ENCODE data around the gene RNU6-9. TPM values are rescaled to one million over a fixed set of nuclear protein-coding genes. Genes with fewer than 3 reads are reported as not detected.

Gene RNU6-9
- total RNA-seq, 1 donor from 2014 or later: not detected

GRCh38 chr19:939922-940321, 46.6 kb downstream of the RNU6-9 start:
- Mint-ChIP-seq H3K4me3 (ENCODE audit: unreplicated experiment) (peak overlapping the region; percentile 64), H3K9me3 (ENCODE audit: unreplicated experiment) (peaks cover 9% of the 10 kb centered on the region), H3K4me1 (ENCODE audit: low read depth, unreplicated experiment) (peaks cover 16% of the 10 kb centered on the region), H3K27me3 (ENCODE audit: unreplicated experiment) (peaks cover 14% of the 10 kb centered on the region), H3K27ac (ENCODE audit: unreplicated experiment) (peak overlapping the region; percentile 94), H3K36me3 (ENCODE audit: unreplicated experiment) (peaks cover 10% of the 10 kb centered on the region)
- no peak for DNase-seq
- TF ChIP-seq CTCF (IDR thresholded peaks at IDR 0.05; ENCODE audit: partially characterized antibody, unreplicated experiment): no peak

DNA sequence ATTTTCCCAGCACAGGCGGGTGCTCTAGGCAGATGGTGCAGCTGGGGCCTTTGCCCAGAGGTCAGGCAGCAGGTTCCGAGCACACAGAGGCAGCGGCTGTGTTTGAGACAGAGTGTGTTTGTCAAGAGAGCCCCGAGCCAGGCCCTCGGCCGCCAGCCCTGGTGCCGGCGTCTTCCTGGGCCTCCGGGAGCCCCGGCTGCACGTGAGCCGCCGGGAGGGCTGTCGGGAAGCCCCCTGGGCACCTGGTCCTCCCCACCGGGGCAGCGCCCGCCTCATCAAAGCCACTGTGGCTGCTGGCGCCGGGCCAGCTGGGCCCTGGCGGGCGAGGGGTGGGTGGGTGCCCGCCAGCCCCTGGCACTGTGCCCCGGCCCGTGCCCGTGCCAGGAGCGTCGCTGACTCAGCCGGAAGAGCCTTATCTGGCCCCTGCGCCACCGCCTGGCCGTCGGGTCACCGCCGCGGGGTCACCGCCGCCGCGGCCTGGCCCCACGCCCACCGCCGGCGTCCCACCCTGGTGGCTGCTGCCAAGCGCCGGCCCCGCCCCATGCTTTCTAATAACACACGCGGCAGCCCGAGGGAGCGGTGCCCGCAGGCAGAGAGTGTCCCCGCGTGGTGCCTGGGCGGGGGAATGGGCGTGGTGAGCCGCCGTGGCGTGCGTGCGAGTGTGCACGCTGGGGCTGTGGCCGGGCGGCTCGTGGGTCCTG, 47.5 kb downstream of the RNU6-9 start:
- peaks cover 10% of the 10 kb centered on the region for H3K36me3 Mint-ChIP-seq (ENCODE audit: unreplicated experiment)
- TF ChIP-seq CTCF (IDR thresholded peaks at IDR 0.05; ENCODE audit: partially characterized antibody, unreplicated experiment): no peak
- no peak overlapping the region for H3K4me3 Mint-ChIP-seq (ENCODE audit: unreplicated experiment)
- peaks cover 14% of the 10 kb centered on the region for H3K4me1 Mint-ChIP-seq (ENCODE audit: low read depth, unreplicated experiment)
- peak overlapping the region; percentile 94 for H3K27ac Mint-ChIP-seq (ENCODE audit: unreplicated experiment)
- peaks cover 9% of the 10 kb centered on the region for H3K9me3 Mint-ChIP-seq (ENCODE audit: unreplicated experiment)
- peaks cover 10% of the 10 kb centered on the region for H3K27me3 Mint-ChIP-seq (ENCODE audit: unreplicated experiment)
- no peak for DNase-seq

- Mint-ChIP-seq H3K4me3 (ENCODE audit: unreplicated experiment) (peak overlapping the region; percentile 55), H3K27ac (ENCODE audit: unreplicated experiment) (peak overlapping the region; percentile 76)
Measured at GRCh38 chr19:941292-942132, 48.2 kb downstream of the RNU6-9 start.

DNA sequence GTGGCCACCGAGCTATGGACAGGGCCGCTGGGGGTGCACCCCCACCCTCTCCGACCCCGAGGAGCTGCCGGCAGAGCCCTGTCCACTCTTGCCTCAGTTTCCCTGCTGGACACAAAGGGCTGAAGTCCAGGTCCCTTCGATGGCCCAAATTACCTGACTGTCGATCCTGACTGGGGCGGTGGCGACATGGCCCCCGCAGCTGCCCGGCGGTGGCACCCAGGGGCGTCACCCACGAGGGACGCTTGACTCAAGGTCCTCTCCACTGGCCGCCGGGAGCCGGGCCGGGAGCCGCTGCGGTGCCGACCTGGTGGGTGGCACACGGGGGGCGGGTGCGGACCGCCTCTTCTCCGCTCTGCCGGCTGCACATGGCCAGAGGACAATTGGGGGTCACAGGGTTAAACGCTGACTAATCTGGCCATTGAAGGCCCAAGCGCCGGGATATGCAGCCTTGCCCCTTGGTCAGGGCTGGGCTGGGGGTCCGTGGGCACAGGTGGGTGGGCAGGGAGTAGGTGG, 48.9 kb downstream of the RNU6-9 start:
- Mint-ChIP-seq H3K36me3 (ENCODE audit: unreplicated experiment) (peaks cover 9% of the 10 kb centered on the region), H3K9me3 (ENCODE audit: unreplicated experiment) (peaks cover 9% of the 10 kb centered on the region), H3K27me3 (ENCODE audit: unreplicated experiment) (peaks cover 11% of the 10 kb centered on the region), H3K27ac (ENCODE audit: unreplicated experiment) (no peak overlapping the region), H3K4me3 (ENCODE audit: unreplicated experiment) (no peak overlapping the region), H3K4me1 (ENCODE audit: low read depth, unreplicated experiment) (peaks cover 13% of the 10 kb centered on the region)
- no peak for DNase-seq
- no peak for TF ChIP-seq CTCF (IDR thresholded peaks at IDR 0.05; ENCODE audit: partially characterized antibody, unreplicated experiment)

More at GRCh38 chr19:941292-942132, 48.2 kb downstream of the RNU6-9 start:
- TF ChIP-seq CTCF (IDR thresholded peaks at IDR 0.05; ENCODE audit: partially characterized antibody, unreplicated experiment): no peak
- Mint-ChIP-seq H3K4me1 (ENCODE audit: low read depth, unreplicated experiment) (peaks cover 14% of the 10 kb centered on the region), H3K36me3 (ENCODE audit: unreplicated experiment) (peaks cover 10% of the 10 kb centered on the region), H3K27me3 (ENCODE audit: unreplicated experiment) (peaks cover 10% of the 10 kb centered on the region), H3K9me3 (ENCODE audit: unreplicated experiment) (peaks cover 9% of the 10 kb centered on the region)
- DNase-seq: no peak

Other genes with a start within 250 kb of the RNU6-9 start
- 51.7 TPM for gene RNF126, start 230.3 kb upstream of the RNU6-9 start, total RNA-seq (ENCODE audit: unreplicated experiment)
- 10.7 TPM for gene FSTL3, start 217.1 kb upstream of the RNU6-9 start, total RNA-seq (ENCODE audit: unreplicated experiment)
- gene PRSS57, start 198.0 kb upstream of the RNU6-9 start, total RNA-seq (ENCODE audit: unreplicated experiment): 0.78 TPM
- gene PALM, start 184.5 kb upstream of the RNU6-9 start, total RNA-seq (ENCODE audit: unreplicated experiment): 349 TPM
- gene MISP, start 142.4 kb upstream of the RNU6-9 start, total RNA-seq (ENCODE audit: unreplicated experiment): 1.1 TPM
- gene PTBP1, start 96.0 kb upstream of the RNU6-9 start, total RNA-seq (ENCODE audit: unreplicated experiment): 244 TPM
- 392 TPM for gene PLPPR3, start 71.5 kb upstream of the RNU6-9 start, total RNA-seq (ENCODE audit: unreplicated experiment)
- gene AZU1, start 65.6 kb upstream of the RNU6-9 start, total RNA-seq (ENCODE audit: unreplicated experiment): 2.2 TPM
- not detected for gene PRTN3, start 52.5 kb upstream of the RNU6-9 start, total RNA-seq (ENCODE audit: unreplicated experiment)
- not detected for gene ELANE, start 41.2 kb upstream of the RNU6-9 start, total RNA-seq (ENCODE audit: unreplicated experiment)
- not detected for gene CFD, start 33.8 kb upstream of the RNU6-9 start, total RNA-seq (ENCODE audit: unreplicated experiment)
- gene MED16, start 297 bp upstream of the RNU6-9 start, total RNA-seq (ENCODE audit: unreplicated experiment): 65.0 TPM
- 61.9 TPM for gene R3HDM4, start 19.7 kb downstream of the RNU6-9 start, total RNA-seq (ENCODE audit: unreplicated experiment)
- not detected for gene KISS1R, start 23.8 kb downstream of the RNU6-9 start, total RNA-seq (ENCODE audit: unreplicated experiment)
- gene ARID3A, start 32.6 kb downstream of the RNU6-9 start, total RNA-seq (ENCODE audit: unreplicated experiment): 148 TPM
- 52.1 TPM for gene WDR18, start 90.9 kb downstream of the RNU6-9 start, total RNA-seq (ENCODE audit: unreplicated experiment)
- 0.93 TPM for gene GRIN3B, start 106.9 kb downstream of the RNU6-9 start, total RNA-seq (ENCODE audit: unreplicated experiment)
- 222 TPM for gene TMEM259, start 127.6 kb downstream of the RNU6-9 start, total RNA-seq (ENCODE audit: unreplicated experiment)
- not detected for gene RNU6-2, start 128.0 kb downstream of the RNU6-9 start, total RNA-seq (ENCODE audit: unreplicated experiment)
- 117 TPM for gene CNN2, start 133.1 kb downstream of the RNU6-9 start, total RNA-seq (ENCODE audit: unreplicated experiment)
- gene ABCA7, start 146.6 kb downstream of the RNU6-9 start, total RNA-seq (ENCODE audit: unreplicated experiment): 110 TPM
- 1.7 TPM for gene ARHGAP45, start 173.7 kb downstream of the RNU6-9 start, total RNA-seq (ENCODE audit: unreplicated experiment)
- gene POLR2E, start 201.9 kb downstream of the RNU6-9 start, total RNA-seq (ENCODE audit: unreplicated experiment): 140 TPM
- gene GPX4, start 210.5 kb downstream of the RNU6-9 start, total RNA-seq (ENCODE audit: unreplicated experiment): 210 TPM